SK-N-DZ (cell line): ENCODE results near the gene SAXO2. TPM values are rescaled to one million over a fixed set of nuclear protein-coding genes. Genes with fewer than 3 reads are reported as not detected.
"Not testable (repeated sequence)": the region's sequence is repeated elsewhere in the genome, so short reads cannot be mapped to it uniquely, and the experiment has no call there.

Experiments
- DNase-seq: peaks from one replicate; pipeline ENCODE4 v3.0.0-alpha.2; 2015; ENCODE audit warnings: low spot score
- polyA plus RNA-seq, 2 experiments: library from polyadenylated mRNA; depleted of rRNA; stranded (reverse); fragments of >200 nt; gene quantifications; 2 replicates each; pipeline ENCODE4 v1.2.3, GENCODE V29; 2014

SAXO2 gene, protein sequence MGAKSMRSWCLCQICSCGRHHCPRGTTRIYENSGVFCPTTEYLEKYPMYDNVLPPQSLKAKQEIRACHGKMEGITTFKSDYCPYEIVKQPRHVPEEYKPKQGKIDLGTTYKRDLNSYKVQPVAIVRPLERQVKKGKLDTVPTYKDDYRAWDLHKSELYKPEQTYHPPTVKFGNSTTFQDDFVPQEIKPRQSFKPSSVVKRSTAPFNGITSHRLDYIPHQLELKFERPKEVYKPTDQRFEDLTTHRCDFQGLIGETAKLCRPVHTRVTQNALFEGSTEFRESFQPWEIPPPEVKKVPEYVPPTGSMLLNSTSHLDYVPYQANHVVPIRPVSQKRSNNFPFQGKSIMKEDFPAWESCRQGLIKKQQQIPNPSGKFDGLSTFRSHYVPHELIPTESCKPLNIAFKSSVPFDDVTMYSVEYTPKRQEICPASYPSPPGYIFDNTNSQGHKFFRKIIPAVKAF
- polyA plus RNA-seq (2014; cell fraction: cytosol; rRNA removed), result 2.7 TPM in 1 of 2 replicates, not detected in the other
- 12.3 TPM in 1 of 2 replicates, not detected in the other for polyA plus RNA-seq (2014; cell fraction: nucleus; rRNA removed)

DNA sequence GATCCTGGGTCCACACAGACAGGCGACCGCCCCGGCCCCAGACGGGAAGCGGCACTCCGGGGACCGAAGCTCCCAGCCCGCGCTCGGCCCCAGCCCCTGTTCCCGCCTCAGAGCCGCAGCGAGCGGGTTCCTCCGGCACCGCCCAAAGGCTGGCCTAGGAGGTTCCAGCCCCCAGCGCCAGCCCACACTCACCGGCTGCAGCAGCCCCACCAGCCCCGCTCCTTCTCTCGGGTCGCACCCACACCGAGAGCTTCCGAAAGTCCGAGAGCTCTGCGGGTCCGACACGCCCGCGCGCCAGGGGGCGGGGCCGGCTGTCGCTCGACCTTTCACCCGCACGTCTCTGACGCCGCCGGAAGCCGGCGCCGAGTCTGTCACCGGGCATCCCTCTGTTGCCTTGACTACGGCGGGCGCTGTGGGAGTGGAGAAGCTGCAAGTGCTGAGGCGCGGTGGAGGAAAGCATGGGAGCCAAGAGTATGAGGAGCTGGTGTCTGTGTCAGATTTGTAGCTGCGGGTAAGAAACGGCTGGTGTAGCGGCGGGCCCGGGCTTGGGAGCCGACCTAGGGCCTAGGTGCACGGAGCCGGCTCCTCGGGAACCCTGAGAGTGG is at the start of gene SAXO2, which contains the start of gene EFL1:
SAXO2 (plus strand) TSS at position 397 of the 605 bp plus-strand sequence; CDS start at position 459, 62 bp downstream.
EFL1 (minus strand) TSS at position 313 of the 605 bp plus-strand sequence. CDS start 956 bp downstream, outside the sequence.
- peak; percentile 86 for DNase-seq

DNA sequence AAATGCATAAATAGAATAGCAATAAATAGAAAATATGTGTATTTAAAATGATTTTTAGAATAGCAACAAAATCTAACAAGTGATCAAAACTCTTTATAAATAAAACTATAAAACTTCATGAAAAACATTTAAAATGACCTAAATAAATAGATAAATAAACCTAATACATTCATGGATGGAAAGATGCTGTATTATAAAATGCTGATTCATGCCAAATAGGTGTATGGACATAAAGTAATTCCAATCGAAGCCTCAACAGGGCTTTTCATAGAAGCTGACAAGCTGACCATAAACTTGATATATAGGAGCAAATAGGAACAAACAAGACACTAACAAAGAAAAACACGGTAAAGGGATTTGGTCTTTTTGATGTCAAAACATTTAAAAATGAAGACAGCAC is 46.5 kb upstream of the SAXO2 start:
- not testable (repeated sequence) for DNase-seq

DNA sequence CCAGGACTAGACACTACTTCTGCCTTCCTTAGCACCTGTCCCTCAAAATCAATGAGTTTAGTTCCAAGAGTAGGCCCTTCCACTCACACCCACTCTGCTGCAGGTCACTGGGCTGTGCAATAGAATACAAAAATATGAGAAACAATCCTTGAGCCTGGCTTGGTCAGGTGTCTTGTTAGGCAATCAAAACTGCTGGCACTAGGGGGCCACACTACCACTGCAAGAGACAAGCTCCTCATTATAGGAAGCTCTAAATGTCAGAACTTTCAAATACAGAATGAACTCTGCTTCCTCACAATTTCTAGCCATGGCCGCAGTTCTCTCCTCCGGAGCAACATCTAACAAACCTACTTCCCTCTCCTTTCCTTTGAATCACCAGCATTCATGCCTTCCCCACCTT is 41.1 kb upstream of the SAXO2 start:
- DNase-seq, result not testable (repeated sequence)

DNA sequence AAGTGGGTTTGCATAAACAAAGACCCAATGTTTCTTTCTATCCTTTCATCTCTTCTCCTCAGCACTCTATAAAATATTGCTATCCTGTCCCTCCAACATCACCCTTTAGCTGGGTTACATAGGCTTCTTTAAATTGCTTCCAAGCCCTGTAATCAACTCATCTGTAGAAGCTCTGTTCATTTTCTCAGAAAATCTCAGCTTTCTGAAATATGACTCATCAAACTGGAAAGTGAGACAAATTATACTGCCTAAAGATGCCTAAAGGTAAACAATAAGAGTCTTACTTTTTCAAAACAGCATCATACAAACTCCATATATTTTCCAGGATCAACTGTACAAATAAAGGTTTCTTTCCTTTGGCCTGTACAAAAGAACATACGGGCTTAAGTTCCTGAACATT is 33.9 kb upstream of the SAXO2 start:
- no peak for DNase-seq

DNA sequence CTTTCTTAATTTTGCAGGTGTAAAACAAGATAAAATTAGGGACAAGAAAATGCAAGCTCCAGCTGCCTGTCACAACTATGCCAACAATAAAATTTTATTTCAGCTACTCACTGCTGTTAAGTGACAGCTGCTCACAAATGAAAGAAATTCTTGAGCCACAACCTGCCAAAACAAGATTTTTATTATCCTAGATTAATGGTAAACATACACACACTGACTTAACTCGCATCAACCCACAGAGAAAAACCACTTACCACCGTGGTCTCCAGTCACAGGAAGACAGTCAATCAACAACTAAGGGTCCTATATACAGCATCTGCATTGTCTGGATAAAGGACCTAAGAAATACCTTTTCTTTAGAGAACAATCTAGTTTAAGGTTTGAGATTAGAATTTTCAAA is 31.4 kb upstream of the SAXO2 start:
- no peak for DNase-seq

DNA sequence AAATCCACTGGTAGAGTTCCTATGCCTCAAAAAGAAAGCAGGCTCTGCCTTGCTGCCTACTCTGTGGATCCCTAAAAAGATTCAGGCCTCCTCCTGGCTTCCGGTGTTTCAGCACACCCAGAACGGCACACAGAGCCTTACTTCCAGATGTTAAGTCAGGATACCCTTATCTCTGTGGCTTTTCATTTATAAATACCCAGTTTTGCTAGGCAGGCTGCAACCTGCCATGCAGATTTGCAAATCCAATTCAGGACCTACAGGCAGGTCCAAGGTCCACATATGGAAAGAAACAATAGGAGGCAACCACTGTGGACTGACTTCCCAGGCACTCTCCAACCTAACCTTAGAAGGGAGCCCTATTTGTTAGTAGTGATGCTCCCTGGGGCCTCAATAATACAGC is 30.8 kb upstream of the SAXO2 start:
- DNase-seq, result no peak

DNA sequence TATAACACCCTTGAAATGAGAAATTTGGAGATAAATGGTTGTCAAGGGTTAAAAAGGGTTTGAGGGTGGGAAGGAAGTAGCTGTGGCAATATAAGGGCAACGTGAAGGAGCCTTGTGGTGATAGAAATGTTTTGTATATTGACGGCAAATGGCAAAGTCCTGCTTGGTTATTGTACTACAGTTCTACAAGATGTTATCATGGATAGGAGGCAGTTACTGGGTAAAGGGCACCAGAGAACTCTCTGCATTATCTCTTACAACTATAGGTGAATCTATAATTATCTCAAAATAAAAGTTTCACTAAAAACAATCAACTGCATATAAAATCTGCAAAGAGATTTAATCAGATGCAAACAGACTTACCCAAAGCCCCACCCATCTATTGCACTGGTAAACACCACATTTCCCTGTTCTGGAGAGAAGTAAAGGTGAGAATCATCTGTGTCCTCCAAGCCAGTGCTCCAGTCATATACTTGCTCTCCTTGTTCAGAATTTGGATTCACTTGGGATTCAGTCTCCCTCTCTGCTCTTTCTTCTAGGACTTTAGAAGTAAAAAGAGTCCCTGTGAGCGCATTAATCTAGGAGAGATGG is 24.6 kb upstream of the SAXO2 start:
- not testable (repeated sequence) for DNase-seq

DNA sequence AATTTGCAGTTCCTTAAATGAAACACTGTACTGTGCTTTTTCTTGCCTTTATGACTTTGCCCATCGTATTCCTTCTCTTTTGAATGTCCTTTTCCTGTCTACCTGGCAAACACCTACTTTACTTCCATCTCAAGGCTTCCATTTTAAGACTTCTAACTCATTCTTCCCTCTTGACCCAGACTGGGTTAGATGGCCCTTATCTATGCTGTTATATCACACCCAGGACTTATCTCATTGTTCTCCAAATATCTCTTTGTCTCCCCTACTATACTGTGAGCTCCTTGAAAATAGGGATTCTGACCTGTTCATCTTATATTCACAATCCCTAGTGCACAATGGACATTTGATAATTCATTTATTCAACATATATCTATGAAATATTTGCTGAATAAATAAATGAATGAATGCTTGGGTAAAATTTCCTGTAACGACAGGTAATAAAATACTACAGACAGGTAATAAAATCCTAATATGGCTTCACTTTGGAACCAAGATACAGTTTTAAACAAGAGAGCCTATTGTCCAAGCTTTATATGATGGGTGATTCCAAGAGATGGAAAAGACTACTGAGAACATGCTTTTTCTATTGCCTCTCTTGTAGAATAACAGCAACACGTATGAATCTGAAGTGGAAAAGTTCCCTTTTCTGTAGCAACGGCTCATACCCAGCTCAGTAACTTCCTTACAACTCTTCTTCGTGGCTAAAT is 22.8 kb upstream of the SAXO2 start:
- no peak for DNase-seq

DNA sequence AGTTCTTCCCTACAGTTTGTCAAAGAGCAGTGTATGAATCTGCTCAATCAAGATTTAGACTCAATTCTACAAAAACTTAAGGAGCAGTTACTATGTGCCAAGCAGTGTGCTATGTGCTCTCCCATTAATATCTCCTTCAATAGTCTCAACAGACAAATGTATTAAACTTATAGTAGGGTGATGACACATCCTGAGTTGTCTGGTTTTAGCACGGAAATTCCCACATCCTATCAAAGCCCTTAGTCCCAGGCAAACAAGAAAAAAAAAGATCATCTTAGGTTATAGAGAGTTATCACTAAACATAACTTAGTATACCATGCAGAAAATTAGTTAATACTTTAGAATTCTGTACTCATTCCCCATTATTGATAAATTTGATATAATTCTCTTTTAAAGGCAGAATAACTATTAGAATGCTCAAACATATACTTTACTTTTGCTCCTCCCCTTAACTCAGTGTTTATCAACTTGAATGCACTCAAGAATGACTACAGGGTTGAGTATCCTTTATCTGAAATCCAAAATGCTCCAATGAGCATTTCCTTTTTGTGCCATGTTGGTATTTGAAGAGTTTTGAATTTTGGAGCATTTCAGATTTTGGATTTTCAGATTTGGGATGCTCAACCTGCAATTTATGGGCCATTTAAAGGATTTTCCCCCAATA is 20.6 kb upstream of the SAXO2 start:
- DNase-seq, result not testable (repeated sequence)

DNA sequence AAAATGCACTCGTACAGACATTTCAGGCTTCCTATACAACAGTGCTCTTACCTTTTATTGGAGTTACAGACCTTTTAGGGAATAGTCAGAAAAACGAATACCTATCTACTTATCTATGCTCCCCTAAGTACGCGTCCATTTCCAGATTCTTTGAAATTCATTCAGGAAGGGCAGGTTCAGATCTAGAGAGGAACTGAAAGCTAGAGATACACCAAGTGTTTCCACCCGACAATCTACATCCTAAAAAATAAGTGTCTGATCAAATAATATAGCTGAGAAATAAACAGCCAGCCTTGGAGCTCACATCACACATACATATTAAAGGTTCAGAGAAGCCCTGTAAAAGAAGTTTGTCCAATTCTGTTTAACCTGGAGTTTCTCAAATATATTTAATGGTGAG is 19.0 kb upstream of the SAXO2 start:
- DNase-seq, result not testable (repeated sequence)

DNA sequence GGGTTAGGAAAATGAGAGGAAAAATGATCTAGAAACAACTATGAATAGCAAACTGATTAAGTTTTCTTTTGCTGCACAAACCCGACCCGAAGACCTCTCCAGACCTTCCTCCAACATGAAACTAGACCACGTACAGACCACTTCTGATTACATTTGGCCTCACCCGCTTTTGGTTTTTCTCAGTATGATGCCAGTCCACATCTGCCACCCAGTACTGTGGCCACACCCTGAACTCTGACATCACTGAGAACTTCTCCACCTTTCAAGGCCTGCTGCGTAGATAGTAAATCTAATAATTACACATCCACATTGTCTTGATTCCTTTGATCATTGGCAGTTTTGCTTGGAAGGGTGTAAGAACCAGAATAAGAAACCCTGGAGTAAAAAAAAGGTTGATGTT is 16.7 kb upstream of the SAXO2 start:
- DNase-seq, result not testable (repeated sequence)

DNA sequence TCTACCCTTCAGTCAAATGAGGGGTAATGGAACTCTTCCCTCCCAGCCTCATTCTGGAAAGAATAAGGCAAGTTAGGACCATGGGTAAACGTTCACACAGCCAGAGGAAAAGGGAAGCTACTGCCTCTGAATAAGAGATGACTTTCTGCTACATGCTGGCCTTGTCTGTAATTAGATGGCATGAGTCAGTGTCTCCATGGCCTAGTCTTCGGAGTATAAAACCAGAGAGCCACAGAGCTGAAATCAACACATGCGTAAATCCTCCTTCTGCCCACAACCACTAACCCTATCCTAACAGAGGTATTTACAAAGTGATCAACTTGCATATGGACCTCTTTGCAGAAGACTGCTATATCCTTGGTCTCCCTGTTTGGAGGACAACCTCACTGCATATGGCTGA is 14.4 kb upstream of the SAXO2 start:
- DNase-seq, result not testable (repeated sequence)

DNA sequence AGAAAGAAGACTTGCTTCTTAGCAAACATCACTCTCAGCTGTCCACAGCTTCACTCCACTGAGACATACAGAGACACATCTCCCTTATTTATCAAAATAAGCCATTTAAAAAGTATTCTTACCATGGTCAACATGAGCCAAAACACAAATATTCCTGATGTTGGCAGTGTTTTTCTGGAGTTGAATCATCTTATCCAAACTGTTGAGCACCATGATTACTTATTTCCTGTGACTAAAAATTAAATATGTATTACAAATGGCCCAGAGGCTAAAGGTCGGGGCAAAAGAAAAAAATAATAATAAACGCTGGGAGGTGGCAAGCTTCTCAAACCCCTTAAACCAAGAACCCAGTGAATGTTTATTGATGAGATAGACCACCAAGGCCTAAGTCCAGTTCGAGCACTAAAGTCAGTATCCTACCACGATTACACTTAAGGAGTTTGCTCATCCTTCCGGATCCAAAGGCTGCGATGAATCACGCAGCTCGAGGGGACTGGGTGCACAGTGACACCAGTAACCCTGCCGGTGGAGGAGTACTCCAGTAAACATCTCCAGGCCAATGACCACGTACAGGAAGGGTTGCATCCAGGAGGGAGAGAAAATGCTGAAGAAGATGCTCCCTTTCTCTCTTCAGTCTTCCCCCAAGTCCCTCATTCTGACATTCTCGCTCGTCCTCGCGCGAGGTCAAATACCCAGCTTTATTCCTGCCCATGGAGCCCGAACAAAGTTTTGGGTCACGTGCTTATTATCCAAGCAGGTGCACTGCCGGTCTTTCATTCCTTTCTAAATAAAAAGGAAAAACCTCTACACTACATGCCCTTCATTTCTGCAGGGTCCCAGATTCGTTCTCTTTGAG is 824 bp upstream of the SAXO2 start:
- DNase-seq, result not testable (repeated sequence)

DNA sequence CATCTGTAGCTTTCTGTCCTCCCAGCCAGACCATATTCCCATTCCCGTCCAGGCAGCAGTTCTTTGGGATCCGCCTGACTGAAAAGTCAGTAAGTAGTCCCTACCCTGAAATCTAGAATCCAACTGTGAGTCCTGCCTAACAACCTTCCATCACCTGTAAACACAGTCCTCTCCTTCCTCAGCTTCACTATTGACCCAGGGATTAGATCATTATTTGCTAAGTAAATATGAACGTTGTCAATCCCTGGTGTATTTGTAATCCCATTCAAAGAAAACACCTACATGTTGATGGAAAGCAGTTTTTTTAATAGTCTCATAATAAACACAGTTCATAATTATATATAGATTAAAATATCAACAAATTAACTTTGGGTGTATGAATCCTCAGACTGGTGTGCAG is 732 bp downstream of the SAXO2 start:
- DNase-seq, result no peak

DNA sequence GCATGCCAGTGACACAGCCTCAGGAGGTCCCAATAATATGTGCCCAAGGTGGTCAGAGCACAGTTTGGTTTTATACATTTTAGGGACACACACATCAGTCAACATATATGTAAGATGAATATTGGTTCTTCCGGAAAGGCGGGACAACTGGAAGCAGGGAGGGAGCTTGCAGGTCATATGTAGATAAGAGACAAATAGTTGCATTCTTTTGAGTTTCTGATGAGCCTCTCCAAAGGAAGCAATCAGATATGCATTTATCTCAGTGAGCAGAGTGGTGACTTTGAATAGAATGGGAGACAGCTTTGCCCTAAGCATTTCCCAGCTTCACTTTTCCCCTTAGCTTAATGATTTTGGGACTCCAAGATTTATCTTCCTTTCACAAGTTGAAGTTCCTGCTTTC is 4.5 kb downstream of the SAXO2 start:
- DNase-seq, result not testable (repeated sequence)

DNA sequence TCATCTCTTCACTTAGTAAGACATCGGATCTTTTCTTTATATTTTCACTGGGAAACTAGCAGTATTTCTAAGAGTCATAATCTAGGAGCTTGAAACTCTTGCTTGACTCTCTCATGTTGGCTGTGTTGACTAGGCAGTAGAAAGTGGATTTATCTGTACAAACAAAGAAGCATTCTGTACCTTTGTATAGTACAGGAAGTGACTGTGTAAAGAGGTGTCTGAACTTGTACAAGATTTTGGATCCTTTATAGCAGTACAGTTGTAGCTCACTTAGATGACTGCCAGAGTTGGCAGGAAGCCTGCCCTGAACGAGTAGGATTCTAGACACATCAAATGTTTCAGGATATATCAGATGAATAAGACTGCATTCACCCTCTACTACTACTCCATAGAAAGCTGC is 5.8 kb downstream of the SAXO2 start:
- DNase-seq, result not testable (repeated sequence)

DNA sequence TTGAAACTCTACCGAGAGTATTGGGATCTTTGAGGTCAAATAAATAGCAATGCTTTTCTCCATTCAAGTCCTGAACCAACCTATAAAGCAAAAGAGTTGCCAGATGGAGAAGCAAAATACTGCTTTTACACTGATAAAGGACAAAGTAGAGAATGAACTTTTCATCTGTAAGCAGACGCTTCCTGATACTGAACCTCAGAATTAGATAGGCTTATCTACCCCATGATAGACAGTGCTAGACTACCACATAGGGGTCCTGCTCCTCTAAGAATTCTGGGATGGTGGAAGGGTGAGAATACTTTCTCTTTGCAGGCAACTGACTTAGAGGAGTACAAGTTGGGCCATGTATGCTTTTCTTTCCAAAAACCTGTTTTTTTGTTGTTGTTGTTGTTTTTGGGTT is 9.5 kb downstream of the SAXO2 start:
- no peak for DNase-seq

DNA sequence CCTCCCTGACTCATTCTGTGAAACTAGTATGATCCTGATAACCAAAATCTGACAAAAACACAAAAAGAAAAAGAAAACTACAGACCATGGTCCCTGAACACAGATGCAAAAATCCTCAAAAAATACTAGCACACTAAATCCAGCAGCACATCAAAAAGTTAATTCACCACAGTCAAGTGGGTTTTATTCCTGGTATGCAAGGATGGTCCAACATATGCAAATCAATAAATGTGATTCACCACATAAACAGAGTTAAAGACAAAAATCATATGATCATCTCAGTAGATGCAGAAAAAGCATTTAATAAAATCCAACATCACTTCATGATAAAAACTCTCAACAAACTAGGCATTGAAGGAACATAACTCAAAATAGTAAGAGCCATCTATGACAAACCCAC is 12.8 kb downstream of the SAXO2 start:
- no peak for DNase-seq

DNA sequence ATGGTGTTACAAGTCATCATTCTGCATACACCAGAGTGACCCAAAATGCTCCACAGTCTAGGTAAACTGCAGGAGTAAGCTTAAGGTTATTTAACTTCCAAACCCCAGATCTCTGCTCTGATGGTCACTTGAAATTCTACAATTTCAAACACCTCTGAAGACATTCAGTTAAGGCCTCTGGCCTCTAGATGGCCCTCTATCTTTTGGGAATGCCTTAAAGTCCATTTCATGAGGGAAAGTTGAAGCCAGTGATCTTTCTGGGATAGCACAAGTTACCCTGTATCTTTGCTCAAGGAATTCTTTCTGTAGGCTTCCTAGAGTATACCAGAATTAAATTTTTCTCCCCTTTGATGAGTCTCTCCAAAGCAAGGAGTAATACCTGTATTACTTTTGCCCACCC is 18.7 kb downstream of the SAXO2 start:
- DNase-seq, result not testable (repeated sequence)

DNA sequence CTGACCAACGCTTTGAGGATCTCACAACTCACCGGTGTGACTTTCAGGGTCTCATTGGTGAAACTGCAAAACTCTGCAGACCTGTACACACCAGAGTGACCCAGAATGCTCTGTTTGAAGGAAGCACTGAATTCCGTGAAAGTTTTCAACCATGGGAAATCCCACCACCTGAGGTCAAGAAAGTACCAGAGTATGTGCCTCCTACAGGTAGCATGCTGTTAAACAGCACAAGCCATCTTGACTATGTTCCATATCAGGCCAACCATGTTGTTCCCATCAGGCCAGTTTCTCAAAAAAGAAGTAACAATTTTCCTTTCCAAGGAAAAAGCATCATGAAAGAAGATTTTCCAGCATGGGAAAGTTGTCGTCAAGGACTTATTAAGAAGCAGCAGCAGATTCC is 19.8 kb downstream of the SAXO2 start:
- DNase-seq, result not testable (repeated sequence)
